NCI-H2196 treated with DMSO at 0.1 percent for 48 hours (cell line): ENCODE data around the gene GPR176.
A peak's percentile ranks its signal among the peaks of the same experiment; 100 is the strongest.

Source experiments
- DNase-seq: peaks from one replicate; lab custom pipeline; 2025; ENCODE audit not compliant: unreplicated experiment; lab: John Stamatoyannopoulos, UW

The GPR176 gene

GRCh38 chr15:39786447-39787056, 133.5 kb downstream of the GPR176 start:
- peak; percentile 3 for DNase-seq

- DNase-seq, result no peak
These were observed 134.2 kb downstream of the GPR176 start for GRCh38 chr15:39785841-39786240.

GRCh38 chr15:39785139-39785538, 134.9 kb downstream of the GPR176 start:
- peak; percentile 38 for DNase-seq

- no peak for DNase-seq
These were observed 135.4 kb downstream of the GPR176 start for GRCh38 chr15:39784638-39785037.

- DNase-seq, result no peak
These were observed 135.9 kb downstream of the GPR176 start for GRCh38 chr15:39784125-39784524.

- no peak for DNase-seq
These were observed 136.7 kb downstream of the GPR176 start for GRCh38 chr15:39783244-39783820.

GRCh38 chr15:39782441-39783138, 137.5 kb downstream of the GPR176 start, which contains the start of gene FSIP1:
TSS of gene FSIP1 (minus strand) at chr15:39782841. CDS start at chr15:39776524, 6,317 bp downstream.
- peak; percentile 63 for DNase-seq

GRCh38 chr15:39781967-39782302, 138.1 kb downstream of the GPR176 start:
- DNase-seq, result no peak

- DNase-seq, result no peak
These were observed 138.7 kb downstream of the GPR176 start for GRCh38 chr15:39781147-39781966.

- no peak for DNase-seq
These were observed 142.0 kb downstream of the GPR176 start for GRCh38 chr15:39778021-39778420.

- no peak for DNase-seq
These were observed 142.6 kb downstream of the GPR176 start for GRCh38 chr15:39777496-39777895.

- DNase-seq, result no peak
These were observed 144.0 kb downstream of the GPR176 start for GRCh38 chr15:39776068-39776467.

- no peak for DNase-seq
These were observed 145.3 kb downstream of the GPR176 start for GRCh38 chr15:39774688-39775267.

GRCh38 chr15:39770748-39771689, 149.0 kb downstream of the GPR176 start:
- DNase-seq, result no peak

GRCh38 chr15:39767921-39768320, 152.1 kb downstream of the GPR176 start:
- DNase-seq, result no peak

- DNase-seq, result no peak
These were observed 159.1 kb downstream of the GPR176 start for GRCh38 chr15:39761006-39761405.

- no peak for DNase-seq
These were observed 163.1 kb downstream of the GPR176 start for GRCh38 chr15:39756806-39757522.

- no peak for DNase-seq
These were observed 167.1 kb downstream of the GPR176 start for GRCh38 chr15:39752991-39753390.

GRCh38 chr15:39752246-39752645, 167.8 kb downstream of the GPR176 start:
- no peak for DNase-seq
